ENCODE measurements around the gene GRAP2. TPM values are rescaled to one million over a fixed set of nuclear protein-coding genes. Genes with fewer than 3 reads are reported as not detected.

Gene GRAP2
- total and polyA plus RNA-seq, 9 of the 15 experiments (the other 6 are each of a cell fraction or from before 2014, with no cell fraction given), result 4.8 to 88.7 (median 60.4) TPM

GRCh38 chr22:39999144-39999757 lies 98.4 kb downstream of the GRAP2 start (continued):
- TF ChIP-seq RFX5 (IDR thresholded peaks at IDR 0.05; ENCODE audit: low read depth, low read length), result no peak
- no peak; the same call in 1 of the 2 replicates for TF ChIP-seq ZBTB7A (IDR thresholded peaks at IDR 0.05; ENCODE audit: borderline replicate concordance, control insufficient read depth, low read depth, low read length)
- no peak for TF ChIP-seq SMAD2 (IDR thresholded peaks at IDR 0.05; ENCODE audit: low read depth, low read length)
- TF ChIP-seq, protein P1, sequence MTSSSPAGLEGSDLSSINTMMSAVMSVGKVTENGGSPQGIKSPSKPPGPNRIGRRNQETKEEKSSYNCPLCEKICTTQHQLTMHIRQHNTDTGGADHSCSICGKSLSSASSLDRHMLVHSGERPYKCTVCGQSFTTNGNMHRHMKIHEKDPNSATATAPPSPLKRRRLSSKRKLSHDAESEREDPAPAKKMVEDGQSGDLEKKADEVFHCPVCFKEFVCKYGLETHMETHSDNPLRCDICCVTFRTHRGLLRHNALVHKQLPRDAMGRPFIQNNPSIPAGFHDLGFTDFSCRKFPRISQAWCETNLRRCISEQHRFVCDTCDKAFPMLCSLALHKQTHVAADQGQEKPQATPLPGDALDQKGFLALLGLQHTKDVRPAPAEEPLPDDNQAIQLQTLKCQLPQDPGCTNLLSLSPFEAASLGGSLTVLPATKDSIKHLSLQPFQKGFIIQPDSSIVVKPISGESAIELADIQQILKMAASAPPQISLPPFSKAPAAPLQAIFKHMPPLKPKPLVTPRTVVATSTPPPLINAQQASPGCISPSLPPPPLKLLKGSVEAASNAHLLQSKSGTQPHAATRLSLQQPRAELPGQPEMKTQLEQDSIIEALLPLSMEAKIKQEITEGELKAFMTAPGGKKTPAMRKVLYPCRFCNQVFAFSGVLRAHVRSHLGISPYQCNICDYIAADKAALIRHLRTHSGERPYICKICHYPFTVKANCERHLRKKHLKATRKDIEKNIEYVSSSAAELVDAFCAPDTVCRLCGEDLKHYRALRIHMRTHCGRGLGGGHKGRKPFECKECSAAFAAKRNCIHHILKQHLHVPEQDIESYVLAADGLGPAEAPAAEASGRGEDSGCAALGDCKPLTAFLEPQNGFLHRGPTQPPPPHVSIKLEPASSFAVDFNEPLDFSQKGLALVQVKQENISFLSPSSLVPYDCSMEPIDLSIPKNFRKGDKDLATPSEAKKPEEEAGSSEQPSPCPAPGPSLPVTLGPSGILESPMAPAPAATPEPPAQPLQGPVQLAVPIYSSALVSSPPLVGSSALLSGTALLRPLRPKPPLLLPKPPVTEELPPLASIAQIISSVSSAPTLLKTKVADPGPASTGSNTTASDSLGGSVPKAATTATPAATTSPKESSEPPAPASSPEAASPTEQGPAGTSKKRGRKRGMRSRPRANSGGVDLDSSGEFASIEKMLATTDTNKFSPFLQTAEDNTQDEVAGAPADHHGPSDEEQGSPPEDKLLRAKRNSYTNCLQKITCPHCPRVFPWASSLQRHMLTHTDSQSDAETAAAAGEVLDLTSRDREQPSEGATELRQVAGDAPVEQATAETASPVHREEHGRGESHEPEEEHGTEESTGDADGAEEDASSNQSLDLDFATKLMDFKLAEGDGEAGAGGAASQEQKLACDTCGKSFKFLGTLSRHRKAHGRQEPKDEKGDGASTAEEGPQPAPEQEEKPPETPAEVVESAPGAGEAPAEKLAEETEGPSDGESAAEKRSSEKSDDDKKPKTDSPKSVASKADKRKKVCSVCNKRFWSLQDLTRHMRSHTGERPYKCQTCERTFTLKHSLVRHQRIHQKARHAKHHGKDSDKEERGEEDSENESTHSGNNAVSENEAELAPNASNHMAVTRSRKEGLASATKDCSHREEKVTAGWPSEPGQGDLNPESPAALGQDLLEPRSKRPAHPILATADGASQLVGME (CRISPR knock-in tag; IDR thresholded peaks at IDR 0.05), result no peak; the same call in 1 of the 2 replicates
- TF ChIP-seq, protein P2, sequence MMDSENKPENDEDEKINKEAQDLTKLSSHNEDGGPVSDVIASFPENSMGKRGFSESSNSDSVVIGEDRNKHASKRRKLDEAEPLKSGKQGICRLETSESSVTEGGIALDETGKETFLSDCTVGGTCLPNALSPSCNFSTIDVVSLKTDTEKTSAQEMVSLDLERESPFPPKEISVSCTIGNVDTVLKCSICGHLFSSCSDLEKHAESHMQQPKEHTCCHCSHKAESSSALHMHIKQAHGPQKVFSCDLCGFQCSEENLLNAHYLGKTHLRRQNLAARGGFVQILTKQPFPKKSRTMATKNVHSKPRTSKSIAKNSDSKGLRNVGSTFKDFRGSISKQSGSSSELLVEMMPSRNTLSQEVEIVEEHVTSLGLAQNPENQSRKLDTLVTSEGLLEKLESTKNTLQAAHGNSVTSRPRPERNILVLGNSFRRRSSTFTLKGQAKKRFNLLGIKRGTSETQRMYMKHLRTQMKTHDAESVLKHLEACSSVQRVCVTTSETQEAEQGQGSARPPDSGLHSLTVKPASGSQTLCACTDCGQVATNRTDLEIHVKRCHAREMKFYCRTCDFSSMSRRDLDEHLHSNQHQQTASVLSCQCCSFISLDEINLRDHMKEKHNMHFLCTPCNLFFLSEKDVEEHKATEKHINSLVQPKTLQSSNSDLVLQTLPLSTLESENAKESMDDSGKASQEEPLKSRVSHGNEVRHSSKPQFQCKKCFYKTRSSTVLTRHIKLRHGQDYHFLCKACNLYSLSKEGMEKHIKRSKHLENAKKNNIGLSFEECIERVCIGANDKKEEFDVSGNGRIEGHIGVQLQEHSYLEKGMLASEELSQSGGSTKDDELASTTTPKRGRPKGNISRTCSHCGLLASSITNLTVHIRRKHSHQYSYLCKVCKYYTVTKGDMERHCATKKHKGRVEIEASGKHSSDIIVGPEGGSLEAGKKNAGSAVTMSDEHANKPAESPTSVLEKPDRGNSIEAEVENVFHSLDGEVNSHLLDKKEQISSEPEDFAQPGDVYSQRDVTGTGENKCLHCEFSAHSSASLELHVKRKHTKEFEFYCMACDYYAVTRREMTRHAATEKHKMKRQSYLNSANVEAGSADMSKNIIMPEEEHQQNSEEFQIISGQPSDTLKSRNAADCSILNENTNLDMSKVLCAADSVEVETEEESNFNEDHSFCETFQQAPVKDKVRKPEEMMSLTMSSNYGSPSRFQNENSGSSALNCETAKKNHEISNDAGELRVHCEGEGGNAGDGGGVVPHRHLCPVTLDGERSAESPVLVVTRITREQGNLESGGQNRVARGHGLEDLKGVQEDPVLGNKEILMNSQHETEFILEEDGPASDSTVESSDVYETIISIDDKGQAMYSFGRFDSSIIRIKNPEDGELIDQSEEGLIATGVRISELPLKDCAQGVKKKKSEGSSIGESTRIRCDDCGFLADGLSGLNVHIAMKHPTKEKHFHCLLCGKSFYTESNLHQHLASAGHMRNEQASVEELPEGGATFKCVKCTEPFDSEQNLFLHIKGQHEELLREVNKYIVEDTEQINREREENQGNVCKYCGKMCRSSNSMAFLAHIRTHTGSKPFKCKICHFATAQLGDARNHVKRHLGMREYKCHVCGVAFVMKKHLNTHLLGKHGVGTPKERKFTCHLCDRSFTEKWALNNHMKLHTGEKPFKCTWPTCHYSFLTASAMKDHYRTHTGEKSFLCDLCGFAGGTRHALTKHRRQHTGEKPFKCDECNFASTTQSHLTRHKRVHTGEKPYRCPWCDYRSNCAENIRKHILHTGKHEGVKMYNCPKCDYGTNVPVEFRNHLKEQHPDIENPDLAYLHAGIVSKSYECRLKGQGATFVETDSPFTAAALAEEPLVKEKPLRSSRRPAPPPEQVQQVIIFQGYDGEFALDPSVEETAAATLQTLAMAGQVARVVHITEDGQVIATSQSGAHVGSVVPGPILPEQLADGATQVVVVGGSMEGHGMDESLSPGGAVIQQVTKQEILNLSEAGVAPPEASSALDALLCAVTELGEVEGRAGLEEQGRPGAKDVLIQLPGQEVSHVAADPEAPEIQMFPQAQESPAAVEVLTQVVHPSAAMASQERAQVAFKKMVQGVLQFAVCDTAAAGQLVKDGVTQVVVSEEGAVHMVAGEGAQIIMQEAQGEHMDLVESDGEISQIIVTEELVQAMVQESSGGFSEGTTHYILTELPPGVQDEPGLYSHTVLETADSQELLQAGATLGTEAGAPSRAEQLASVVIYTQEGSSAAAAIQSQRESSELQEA (IDR thresholded peaks at IDR 0.05; ENCODE audit: low read depth), result no peak
- TF ChIP-seq ASH1L (IDR thresholded peaks at IDR 0.05; ENCODE audit: borderline replicate concordance, low read depth, partially characterized antibody), result no peak
- TF ChIP-seq BACH1 (tag; IDR thresholded peaks at IDR 0.05), result 0 out of 2 replicates have a peak, but pooled peaks have one; percentile 35
- TF ChIP-seq E2F6 (IDR thresholded peaks at IDR 0.05; ENCODE audit: borderline replicate concordance in 1 of 2, extremely low read depth in 1 of 2, insufficient read depth in 1 of 2, insufficient read length in 1 of 2, low read depth in 1 of 2, low read length in 1 of 2, poor library complexity in 1 of 2, severe bottlenecking in 1 of 2), result peak in 1 of 2 experiments; percentile 33
- 0 out of 4 replicates have a peak, but pooled peaks of 1 of the 2 experiments have one; percentile 5 for TF ChIP-seq NONO (IDR thresholded peaks at IDR 0.05; ENCODE audit: low read depth in 2 of 2, low read length in 1 of 2)
- no peak for TF ChIP-seq ZZZ3 (IDR thresholded peaks at IDR 0.05)
- no peak for TF ChIP-seq SETDB1 (IDR thresholded peaks at IDR 0.05; ENCODE audit: low read length)

Data from K562 (cell line).